HCT116 (cell line): ENCODE results near the gene TXNDC15. TPM values are rescaled to one million over a fixed set of nuclear protein-coding genes. Genes with fewer than 3 reads are reported as not detected.

Experiments used
- ATAC-seq: fragments of 200-7000 bp; cut with Tn5 transposase; 2 replicates; pipeline ENCODE4 v1.9.1; 2020; ENCODE audit warnings: mild to moderate bottlenecking, moderate library complexity
- BruUV-seq: library from RNA; stranded (reverse); fragments of 400-500 nt; replicated peaks from 2 replicates; lab custom pipeline; 2021; lab: Mats Ljungman, UMichigan
- CTCF ChIA-PET: fragments of 300-600 bp; sonication (Branson Sonifier 250); formaldehyde crosslinking; loops from one replicate; lab custom pipeline; 2021; ENCODE audit warnings: antibody characterized with exemption; lab: Charles Lee
- POLR2A ChIA-PET: fragments of 300-600, 350-600 bp; sonication (Branson Sonifier 250); formaldehyde crosslinking; loops from one replicate; lab custom pipeline; 2021; ENCODE audit warnings: antibody characterized with exemption; lab: Charles Lee
- RAD21 ChIA-PET, 2 experiments: fragments of 300-600 bp; sonication (Branson Sonifier 250); formaldehyde crosslinking; loops; one replicate each; lab custom pipeline; 2023; ENCODE audit warnings: low total read pairs in 2 of 2; ENCODE audit not compliant: uncharacterized antibody in 2 of 2, unreplicated experiment in 2 of 2, low non-redundant PET in 1 of 2; lab: Charles Lee
- DNase-seq: peaks from one replicate; pipeline ENCODE4 v3.0.0-alpha.2; 2010; ENCODE audit warnings: low read depth, low spot score
- H2AFZ ChIP-seq: fragments of 200-600 bp; shearing (Covaris generic), sonication (generic); 2 replicates; pipeline ENCODE4 v1.6.1; 2017; ENCODE audit warnings: low read depth, mixed run types, mixed read lengths, antibody characterized with exemption, low read length; ENCODE audit not compliant: poor library complexity, severe bottlenecking
- H3K27ac ChIP-seq: 2 replicates; pipeline ENCODE4 v1.5.1; 2012; ENCODE audit warnings: low read depth, low read length
- H3K27me3 ChIP-seq: fragments of 200-600 bp; sonication (generic); 2 replicates; pipeline ENCODE4 v1.6.1; 2016; ENCODE audit warnings: mixed run types, low read length, mixed read lengths; ENCODE audit not compliant: insufficient read depth
- H3K36me3 ChIP-seq, 2 experiments: fragments of 200-500 bp in 1 of 2; fragments of 200-600 bp in 1 of 2; sonication (Bioruptor generic) in 1 of 2; sonication (generic) in 1 of 2; 2 replicates each; pipeline versions ENCODE4 v1.5.1 to v1.6.1; 2014 to 2016; ENCODE audit warnings: low read length in 2 of 2, inconsistent platforms in 1 of 2, mixed read lengths in 1 of 2, mixed run types in 1 of 2; ENCODE audit not compliant: insufficient read depth in 2 of 2, control insufficient read depth in 1 of 2
- H3K4me1 ChIP-seq, 2 experiments: fragments of 200-600 bp in 1 of 2; sonication (generic) in 1 of 2; 2 replicates each; pipeline versions ENCODE4 v1.5.1 to v1.6.1; 2012 to 2017; ENCODE audit warnings: low read length in 2 of 2, inconsistent platforms in 1 of 2, mild to moderate bottlenecking in 1 of 2, mixed read lengths in 1 of 2, mixed run types in 1 of 2, moderate library complexity in 1 of 2; ENCODE audit not compliant: insufficient read depth in 2 of 2, control insufficient read depth in 1 of 2
- H3K4me2 ChIP-seq: fragments of 200-600 bp; sonication (generic); 2 replicates; pipeline ENCODE4 v1.6.1; 2017; ENCODE audit warnings: mixed run types, low read length, mixed read lengths
- H3K4me3 ChIP-seq, 2 experiments: fragments of 200-600 bp in 1 of 2; sonication (generic) in 1 of 2; replicated peaks in 1 of 2; 2 replicates each; pipeline ENCODE4 v1.5.1; 2011 to 2016; ENCODE audit warnings: low read length in 2 of 2, control low read depth in 1 of 2, low read depth in 1 of 2, mild to moderate bottlenecking in 1 of 2, mixed read lengths in 1 of 2, mixed run types in 1 of 2
- H3K79me2 ChIP-seq: fragments of 200-600 bp; sonication (generic); 2 replicates; pipeline ENCODE4 v1.6.1; 2017; ENCODE audit warnings: mild to moderate bottlenecking, mixed run types, low read length, moderate library complexity, mixed read lengths; ENCODE audit not compliant: insufficient read depth
- H3K9ac ChIP-seq: fragments of 200-600 bp; sonication (generic); 2 replicates; pipeline ENCODE4 v1.6.1; 2016; ENCODE audit warnings: low read length, mixed read lengths
- H3K9me2 ChIP-seq: fragments of 200-600 bp; sonication (generic), shearing (Covaris generic); 2 replicates; pipeline ENCODE4 v1.6.1; 2017; ENCODE audit warnings: mixed run types, mild to moderate bottlenecking, moderate library complexity; ENCODE audit not compliant: insufficient read depth
- H3K9me3 ChIP-seq, 2 experiments: fragments of 200-500 bp in 1 of 2; fragments of 200-600 bp in 1 of 2; sonication (Bioruptor generic) in 1 of 2; sonication (generic) in 1 of 2; 2 replicates each; pipeline ENCODE4 v1.6.1; 2014 to 2017; ENCODE audit warnings: low read length in 2 of 2, mixed read lengths in 2 of 2, inconsistent platforms in 1 of 2, low read depth in 1 of 2, mild to moderate bottlenecking in 1 of 2, mixed run types in 1 of 2, moderate library complexity in 1 of 2; ENCODE audit not compliant: control insufficient read depth in 1 of 2, insufficient read depth in 1 of 2
- H4K20me1 ChIP-seq: fragments of 200-600 bp; sonication (generic), shearing (Covaris generic); 2 replicates; pipeline ENCODE4 v1.6.1; 2017; ENCODE audit warnings: mixed run types, mild to moderate bottlenecking, moderate library complexity; ENCODE audit not compliant: insufficient read depth
- CEBPB ChIP-seq: IDR thresholded peaks from 2 replicates; pipeline ENCODE4 v1.6.1; 2012; ENCODE audit warnings: low read depth
- EGR1 ChIP-seq: IDR thresholded peaks from 2 replicates; pipeline ENCODE4 v1.6.1; 2012; ENCODE audit warnings: low read depth
- ELF1 ChIP-seq: IDR thresholded peaks from 2 replicates; pipeline ENCODE4 v1.6.1; 2012; ENCODE audit warnings: low read depth, borderline replicate concordance
- EZH2 ChIP-seq: fragments of 200-600 bp; sonication (generic); IDR thresholded peaks from 2 replicates; pipeline ENCODE4 v1.6.1; 2017; ENCODE audit warnings: antibody characterized with exemption, mixed run types
- EZH2phosphoT487 ChIP-seq: fragments of 200-600 bp; IDR thresholded peaks from 2 replicates; pipeline ENCODE4 v1.6.1; 2018; ENCODE audit warnings: antibody characterized with exemption, borderline replicate concordance
- FOSL1 ChIP-seq: IDR thresholded peaks from 2 replicates; pipeline ENCODE4 v1.6.1; 2012; ENCODE audit warnings: low read depth
- JUND ChIP-seq: IDR thresholded peaks from 2 replicates; pipeline ENCODE4 v1.6.1; 2012
- POLR2A ChIP-seq: IDR thresholded peaks from 2 replicates; pipeline ENCODE4 v1.7.0; 2011; ENCODE audit warnings: borderline replicate concordance; ENCODE audit not compliant: insufficient read depth, insufficient read length; ENCODE audit errors: extremely low read depth
- POLR2AphosphoS5 ChIP-seq: IDR thresholded peaks from 2 replicates; pipeline ENCODE4 v1.6.1; 2011; ENCODE audit warnings: mild to moderate bottlenecking, low read depth, low read length, moderate library complexity
- RAD21 ChIP-seq: IDR thresholded peaks from 2 replicates; pipeline ENCODE4 v1.6.1; 2012; ENCODE audit warnings: low read depth, mild to moderate bottlenecking
- SIN3A ChIP-seq: IDR thresholded peaks from 2 replicates; pipeline ENCODE4 v1.6.1; 2012; ENCODE audit warnings: low read depth
- SP1 ChIP-seq: IDR thresholded peaks from 2 replicates; pipeline ENCODE4 v1.6.1; 2012; ENCODE audit warnings: low read depth
- SRF ChIP-seq: IDR thresholded peaks from 2 replicates; pipeline ENCODE4 v1.6.1; 2012; ENCODE audit warnings: low read depth
- YY1 ChIP-seq: IDR thresholded peaks from 2 replicates; pipeline ENCODE4 v1.6.1; 2011; ENCODE audit warnings: low read length, low read depth, moderate library complexity, mild to moderate bottlenecking; ENCODE audit not compliant: insufficient replicate concordance; ENCODE audit errors: extremely low read depth
- ZFX ChIP-seq: fragments of 450-650 bp; IDR thresholded peaks from 2 replicates; pipeline ENCODE4 v1.6.1; 2017
- ZNF274 ChIP-seq: fragments of 200-500 bp; sonication (Bioruptor generic); IDR thresholded peaks from 2 replicates; pipeline ENCODE4 v1.6.1; 2014; ENCODE audit warnings: mild to moderate bottlenecking, low read depth, low read length, inconsistent platforms
- intact Hi-C: fragments of 100-400 bp; cut with micrococcal nuclease; formaldehyde crosslinking; loops from 2 replicates; pipeline ENCODE4 v1.10.0; 2022
- total RNA-seq: library from RNA; stranded (reverse); gene quantifications from one replicate; pipeline ENCODE4 v1.2.1, GENCODE V29; 2021; ENCODE audit not compliant: unreplicated experiment
- TF ChIP-seq, protein P1 (sequence below): IDR thresholded peaks from 2 replicates; pipeline ENCODE4 v1.6.1; 2012
- TF ChIP-seq, protein P2 (sequence below): IDR thresholded peaks from 2 replicates; pipeline ENCODE4 v1.6.1; 2012
- TF ChIP-seq, protein P3 (sequence below): IDR thresholded peaks from 2 replicates; pipeline ENCODE4 v1.6.1; 2011; ENCODE audit warnings: mild to moderate bottlenecking, low read length, moderate library complexity; ENCODE audit not compliant: insufficient replicate concordance; ENCODE audit errors: extremely low read depth

Gene TXNDC15
- total RNA-seq, 1 experiment from 2014 or later = 17.8 TPM

GRCh38 chr5:134934202-134934601, 60.0 kb downstream of the TXNDC15 start:
- 0 out of 4 replicates have a peak, but pooled peaks cover 0 to 4% of the 10 kb centered on the region in 2 experiments for H3K36me3 ChIP-seq
- no peaks in the 10 kb centered on the region for H3K4me1 ChIP-seq
- TF ChIP-seq ELF1 (no peak), CEBPB (no peak), ZFX (no peak), RAD21 (no peak), ZNF274 (no peak), EGR1 (no peak), POLR2A (no peak), SP1 (no peak), SRF (no peak), SIN3A (no peak), JUND (no peak), EZH2 (no peak), POLR2AphosphoS5 (no peak), YY1 (no peak), FOSL1 (no peak), EZH2phosphoT487 (no peak)
- TF ChIP-seq, protein P1, sequence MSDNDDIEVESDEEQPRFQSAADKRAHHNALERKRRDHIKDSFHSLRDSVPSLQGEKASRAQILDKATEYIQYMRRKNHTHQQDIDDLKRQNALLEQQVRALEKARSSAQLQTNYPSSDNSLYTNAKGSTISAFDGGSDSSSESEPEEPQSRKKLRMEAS = no peak
- TF ChIP-seq, protein P2, sequence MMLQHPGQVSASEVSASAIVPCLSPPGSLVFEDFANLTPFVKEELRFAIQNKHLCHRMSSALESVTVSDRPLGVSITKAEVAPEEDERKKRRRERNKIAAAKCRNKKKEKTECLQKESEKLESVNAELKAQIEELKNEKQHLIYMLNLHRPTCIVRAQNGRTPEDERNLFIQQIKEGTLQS = no peak
- TF ChIP-seq, protein P3, sequence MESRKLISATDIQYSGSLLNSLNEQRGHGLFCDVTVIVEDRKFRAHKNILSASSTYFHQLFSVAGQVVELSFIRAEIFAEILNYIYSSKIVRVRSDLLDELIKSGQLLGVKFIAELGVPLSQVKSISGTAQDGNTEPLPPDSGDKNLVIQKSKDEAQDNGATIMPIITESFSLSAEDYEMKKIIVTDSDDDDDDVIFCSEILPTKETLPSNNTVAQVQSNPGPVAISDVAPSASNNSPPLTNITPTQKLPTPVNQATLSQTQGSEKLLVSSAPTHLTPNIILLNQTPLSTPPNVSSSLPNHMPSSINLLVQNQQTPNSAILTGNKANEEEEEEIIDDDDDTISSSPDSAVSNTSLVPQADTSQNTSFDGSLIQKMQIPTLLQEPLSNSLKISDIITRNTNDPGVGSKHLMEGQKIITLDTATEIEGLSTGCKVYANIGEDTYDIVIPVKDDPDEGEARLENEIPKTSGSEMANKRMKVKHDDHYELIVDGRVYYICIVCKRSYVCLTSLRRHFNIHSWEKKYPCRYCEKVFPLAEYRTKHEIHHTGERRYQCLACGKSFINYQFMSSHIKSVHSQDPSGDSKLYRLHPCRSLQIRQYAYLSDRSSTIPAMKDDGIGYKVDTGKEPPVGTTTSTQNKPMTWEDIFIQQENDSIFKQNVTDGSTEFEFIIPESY = no peak
- no peaks in the 10 kb centered on the region for H3K79me2 ChIP-seq
- ATAC-seq (no peak), DNase-seq (no peak)
- H3K9ac ChIP-seq = no peak overlapping the region
- no TSS peak for BruUV-seq
- intact Hi-C loops = no loop called here
- no peak overlapping the region for H3K4me2 ChIP-seq
- H3K9me2 ChIP-seq = no peaks in the 10 kb centered on the region
- H4K20me1 ChIP-seq = no peaks in the 10 kb centered on the region
- ChIA-PET POLR2A (no interaction called here), CTCF (no interaction called here), RAD21 (no interaction called here)
- H3K4me3 ChIP-seq = no peak overlapping the region
- no peaks in the 10 kb centered on the region for H3K9me3 ChIP-seq
- no peak overlapping the region for H3K27ac ChIP-seq
- no peak overlapping the region for H2AFZ ChIP-seq
- no peaks in the 10 kb centered on the region for H3K27me3 ChIP-seq
